Mesenchymal stem cell (in vitro differentiated cells and primary cell): ENCODE results near the gene NR2F2.
A peak's percentile ranks its signal among the peaks of the same experiment; 100 is the strongest.

Experiments
- DNase-seq: peaks from one replicate; pipeline ENCODE4 v3.0.0-alpha.2; 2013
- H2AFZ ChIP-seq: one replicate; pipeline ENCODE4 v1.6.1; 2013; ENCODE audit warnings: low read depth, mild to moderate bottlenecking, control low read depth, inconsistent platforms, low read length, moderate library complexity
- H2AK5ac ChIP-seq: 2 replicates; pipeline ENCODE4 v1.6.1; 2013; ENCODE audit warnings: low read length, moderate library complexity, mild to moderate bottlenecking, inconsistent platforms; ENCODE audit not compliant: severe bottlenecking
- H2BK120ac ChIP-seq: one replicate; pipeline ENCODE4 v1.6.1; 2013; ENCODE audit warnings: low read depth, mild to moderate bottlenecking, inconsistent platforms, low read length, moderate library complexity
- H2BK12ac ChIP-seq, 2 experiments: one replicate each; pipeline ENCODE4 v1.6.1; 2013; ENCODE audit warnings: inconsistent platforms in 2 of 2, low read length in 2 of 2, mild to moderate bottlenecking in 2 of 2, moderate library complexity in 2 of 2, control low read depth in 1 of 2
- H2BK15ac ChIP-seq: one replicate; pipeline ENCODE4 v1.6.1; 2013; ENCODE audit warnings: mild to moderate bottlenecking, low read depth, inconsistent platforms; ENCODE audit not compliant: poor library complexity, severe bottlenecking
- H2BK5ac ChIP-seq: 2 replicates; pipeline ENCODE4 v1.6.1; 2013; ENCODE audit warnings: low read depth, mild to moderate bottlenecking, low read length, control low read depth, inconsistent platforms; ENCODE audit not compliant: poor library complexity, severe bottlenecking
- H3K14ac ChIP-seq, 2 experiments: one replicate each; pipeline ENCODE4 v1.6.1; 2013; ENCODE audit warnings: inconsistent platforms in 2 of 2, low read length in 2 of 2, control low read depth in 1 of 2, mild to moderate bottlenecking in 1 of 2, moderate library complexity in 1 of 2
- H3K18ac ChIP-seq, 2 experiments: one replicate each; pipeline ENCODE4 v1.6.1; 2013; ENCODE audit warnings: inconsistent platforms in 2 of 2, low read length in 2 of 2, control low read depth in 1 of 2, low read depth in 1 of 2, mild to moderate bottlenecking in 1 of 2
- H3K23ac ChIP-seq, 2 experiments: one replicate each; pipeline ENCODE4 v1.6.1; 2013; ENCODE audit warnings: inconsistent platforms in 2 of 2, low read length in 2 of 2, mild to moderate bottlenecking in 2 of 2, moderate library complexity in 2 of 2, control low read depth in 1 of 2
- H3K27ac ChIP-seq: 2 replicates; pipeline ENCODE4 v1.5.1; 2013; ENCODE audit warnings: mild to moderate bottlenecking, moderate library complexity, low read length, control low read depth, inconsistent platforms; ENCODE audit not compliant: poor library complexity, severe bottlenecking
- H3K27me3 ChIP-seq, 2 experiments: 2 replicates each; pipeline versions ENCODE4 v1.6.1 to v1.7.0; 2013; ENCODE audit warnings: low read length in 2 of 2, mild to moderate bottlenecking in 2 of 2, moderate library complexity in 2 of 2, control low read depth in 1 of 2, inconsistent platforms in 1 of 2; ENCODE audit not compliant: control insufficient read depth in 1 of 2, insufficient read depth in 1 of 2
- H3K36me3 ChIP-seq, 2 experiments: 2 replicates each; pipeline versions ENCODE4 v1.6.1 to v1.7.0; 2013; ENCODE audit warnings: low read length in 2 of 2, control low read depth in 1 of 2, inconsistent platforms in 1 of 2, low read depth in 1 of 2, mild to moderate bottlenecking in 1 of 2; ENCODE audit not compliant: insufficient read depth in 2 of 2, control insufficient read depth in 1 of 2
- H3K4ac ChIP-seq, 2 experiments: one replicate each; pipeline ENCODE4 v1.6.1; 2013; ENCODE audit warnings: inconsistent platforms in 2 of 2, low read length in 2 of 2, mild to moderate bottlenecking in 2 of 2, moderate library complexity in 2 of 2, control low read depth in 1 of 2, low read depth in 1 of 2
- H3K4me1 ChIP-seq: 2 replicates; pipeline ENCODE4 v1.6.1; 2013; ENCODE audit warnings: low read depth, low read length, control low read depth; ENCODE audit not compliant: control insufficient read depth, insufficient read depth
- H3K4me2 ChIP-seq: 2 replicates; pipeline ENCODE4 v1.6.1; 2013; ENCODE audit warnings: low read length, mild to moderate bottlenecking, inconsistent platforms; ENCODE audit not compliant: poor library complexity, severe bottlenecking
- H3K4me3 ChIP-seq, 2 experiments: 2 replicates each; pipeline versions ENCODE4 v1.5.1 to v1.7.0; 2013; ENCODE audit warnings: low read length in 2 of 2, mild to moderate bottlenecking in 2 of 2, control low read depth in 1 of 2, low read depth in 1 of 2; ENCODE audit not compliant: insufficient read depth in 1 of 2
- H3K79me1 ChIP-seq: replicated peaks from 2 replicates; pipeline ENCODE4 v1.6.1; 2013; ENCODE audit warnings: mild to moderate bottlenecking, control low read depth, low read length, inconsistent platforms; ENCODE audit not compliant: poor library complexity, severe bottlenecking
- H3K9ac ChIP-seq: 2 replicates; pipeline ENCODE4 v1.7.0; 2013; ENCODE audit warnings: mild to moderate bottlenecking, low read length, moderate library complexity
- H3K9me3 ChIP-seq: 2 replicates; pipeline ENCODE4 v1.7.0; 2013; ENCODE audit warnings: mild to moderate bottlenecking, low read length; ENCODE audit not compliant: control insufficient read depth
- H4K8ac ChIP-seq: one replicate; pipeline ENCODE4 v1.6.1; 2013; ENCODE audit warnings: inconsistent platforms, mild to moderate bottlenecking, low read length, moderate library complexity
- H4K91ac ChIP-seq: one replicate; pipeline ENCODE4 v1.6.1; 2013; ENCODE audit warnings: mild to moderate bottlenecking, low read length, inconsistent platforms
- WGBS: methylation state at CpG from one replicate; pipeline ENCODE4 v1.1.7; 2013; ENCODE audit warnings: mixed read lengths; 5-methylcytosine and 5-hydroxymethylcytosine counted together

NR2F2 gene

DNA sequence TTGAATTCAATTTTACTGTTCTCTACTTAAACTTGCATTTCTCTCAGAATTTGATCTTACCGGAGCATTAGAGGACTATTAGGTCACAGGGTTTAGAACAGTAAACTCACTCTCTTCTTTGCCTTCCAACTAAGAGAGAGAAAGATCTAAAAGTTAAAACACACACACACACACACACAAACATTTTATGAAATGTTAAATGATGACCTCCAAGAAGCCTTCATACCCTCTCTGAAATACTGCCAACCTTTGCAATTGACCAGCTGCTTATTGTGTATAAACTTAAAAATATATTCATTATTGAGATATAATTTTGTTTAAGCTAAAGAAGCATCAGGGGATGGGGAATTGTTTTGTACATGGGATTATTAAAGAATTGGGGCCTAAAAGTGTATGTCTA is 15.5 kb upstream of the NR2F2 start:
- Histone ChIP-seq H3K23ac (no peak overlapping the region), H3K4me1 (peaks cover 2% of the 10 kb centered on the region), H2AFZ (no peak overlapping the region), H3K9me3 (no peaks in the 10 kb centered on the region), H3K9ac (no peak overlapping the region), H2BK12ac (no peak overlapping the region), H3K27me3 (no peaks in the 10 kb centered on the region), H2BK5ac (no peak overlapping the region), H3K79me1 (peaks cover 12% of the 10 kb centered on the region), H3K36me3 (no peaks in the 10 kb centered on the region), H2BK15ac (no peak overlapping the region), H3K4ac (no peak overlapping the region), H2BK120ac (no peak overlapping the region), H3K27ac (no peak overlapping the region), H2AK5ac (no peak overlapping the region), H3K4me2 (no peak overlapping the region), H4K8ac (no peak overlapping the region), H3K4me3 (no peak overlapping the region), H4K91ac (no peak overlapping the region), H3K18ac (no peak overlapping the region), H3K14ac (no peak overlapping the region)
- WGBS, result 80% methylated on average over 1 of the region's 1 CpG
- no peak for DNase-seq

DNA sequence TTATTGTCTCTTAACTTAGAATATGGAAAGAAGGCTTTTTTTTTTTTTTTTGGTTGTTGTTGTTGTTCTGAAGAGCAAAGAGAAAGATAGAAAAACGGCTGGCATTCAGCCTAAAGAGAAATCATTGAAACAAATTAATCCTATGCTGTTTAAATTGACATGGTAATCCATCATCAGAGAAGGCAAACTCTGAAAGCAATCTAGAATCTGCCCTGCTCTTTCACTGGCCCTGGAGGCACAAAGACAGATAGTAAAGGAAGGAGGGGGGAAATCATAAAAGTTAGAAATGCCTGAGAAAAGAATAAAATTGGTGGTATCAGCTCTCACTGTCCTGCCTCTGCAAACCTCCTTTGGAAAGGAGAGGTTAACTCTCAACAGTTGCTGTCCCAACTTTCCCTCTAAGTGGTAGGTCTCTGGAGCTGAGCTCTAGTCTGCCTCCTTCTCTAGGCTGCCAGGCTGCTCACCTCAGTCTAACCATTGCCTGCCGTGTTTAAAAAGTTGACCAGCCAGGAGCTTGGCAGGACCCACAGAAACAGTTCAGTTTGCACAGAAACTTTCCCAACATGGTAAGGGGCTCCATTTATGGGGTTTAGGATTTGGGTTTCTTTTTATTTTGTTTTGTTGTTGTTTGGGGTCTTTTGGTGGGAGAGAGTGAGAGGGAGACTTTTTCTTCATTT is 13.4 kb upstream of the NR2F2 start:
- Histone ChIP-seq H4K8ac (no peak overlapping the region), H3K14ac (no peak overlapping the region), H3K18ac (no peak overlapping the region), H3K27ac (no peak overlapping the region), H2AK5ac (no peak overlapping the region), H4K91ac (no peak overlapping the region), H3K27me3 (no peaks in the 10 kb centered on the region), H3K4me2 (peak overlapping the region; percentile 18), H3K23ac (no peak overlapping the region), H2BK5ac (peak overlapping the region; percentile 39), H3K4me1 (peaks cover 7% of the 10 kb centered on the region), H2BK12ac (no peak overlapping the region), H3K4me3 (no peak overlapping the region), H3K4ac (no peak overlapping the region), H2BK15ac (no peak overlapping the region), H3K9me3 (no peaks in the 10 kb centered on the region), H3K9ac (no peak overlapping the region), H2AFZ (no peak overlapping the region), H3K79me1 (peaks cover 10% of the 10 kb centered on the region), H2BK120ac (no peak overlapping the region), H3K36me3 (no peaks in the 10 kb centered on the region)
- no peak for DNase-seq
- WGBS, result 57% methylated on average over 1 of the region's 2 CpGs

DNA sequence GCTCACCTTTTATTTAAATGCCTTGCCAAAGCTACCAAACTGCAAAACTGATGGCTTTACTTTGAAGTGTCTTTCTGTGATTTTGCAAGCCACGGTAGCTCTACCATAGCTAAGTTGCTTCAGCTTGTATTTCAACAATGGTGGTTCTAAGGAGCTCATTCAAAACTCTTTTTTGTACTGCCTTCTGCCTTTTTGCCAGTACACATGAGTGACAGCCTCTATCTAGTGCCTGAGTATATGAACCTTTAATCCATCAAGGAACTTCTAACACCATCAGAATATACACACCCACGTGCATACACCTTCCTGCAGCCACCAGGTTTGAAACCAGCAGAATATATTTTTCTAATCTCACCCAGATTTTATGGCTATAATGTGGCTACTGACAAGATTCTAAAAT is 10.4 kb upstream of the NR2F2 start:
- peaks cover 25% of the 10 kb centered on the region for H3K4me1 ChIP-seq
- H3K27ac ChIP-seq, result no peak overlapping the region
- H2BK15ac ChIP-seq, result no peak overlapping the region
- H3K4me2 ChIP-seq, result no peak overlapping the region
- no peaks in the 10 kb centered on the region for H3K36me3 ChIP-seq
- no peak overlapping the region for H4K8ac ChIP-seq
- peaks cover 5% of the 10 kb centered on the region for H3K79me1 ChIP-seq
- H3K4me3 ChIP-seq, result no peak overlapping the region
- H3K9me3 ChIP-seq, result no peaks in the 10 kb centered on the region
- WGBS, result 91% methylated on average over 2 of the region's 2 CpGs
- no peak overlapping the region for H2BK120ac ChIP-seq
- no peak for DNase-seq
- H4K91ac ChIP-seq, result no peak overlapping the region
- no peak overlapping the region for H3K18ac ChIP-seq
- no peak overlapping the region for H2AFZ ChIP-seq
- H2BK12ac ChIP-seq, result peak overlapping the region in 1 of 2 experiments; percentile 22
- H3K4ac ChIP-seq, result no peak overlapping the region
- no peak overlapping the region for H3K23ac ChIP-seq
- no peaks in the 10 kb centered on the region for H3K27me3 ChIP-seq
- H3K14ac ChIP-seq, result no peak overlapping the region
- peak overlapping the region; percentile 59 for H2AK5ac ChIP-seq
- H2BK5ac ChIP-seq, result no peak overlapping the region
- H3K9ac ChIP-seq, result no peak overlapping the region

DNA sequence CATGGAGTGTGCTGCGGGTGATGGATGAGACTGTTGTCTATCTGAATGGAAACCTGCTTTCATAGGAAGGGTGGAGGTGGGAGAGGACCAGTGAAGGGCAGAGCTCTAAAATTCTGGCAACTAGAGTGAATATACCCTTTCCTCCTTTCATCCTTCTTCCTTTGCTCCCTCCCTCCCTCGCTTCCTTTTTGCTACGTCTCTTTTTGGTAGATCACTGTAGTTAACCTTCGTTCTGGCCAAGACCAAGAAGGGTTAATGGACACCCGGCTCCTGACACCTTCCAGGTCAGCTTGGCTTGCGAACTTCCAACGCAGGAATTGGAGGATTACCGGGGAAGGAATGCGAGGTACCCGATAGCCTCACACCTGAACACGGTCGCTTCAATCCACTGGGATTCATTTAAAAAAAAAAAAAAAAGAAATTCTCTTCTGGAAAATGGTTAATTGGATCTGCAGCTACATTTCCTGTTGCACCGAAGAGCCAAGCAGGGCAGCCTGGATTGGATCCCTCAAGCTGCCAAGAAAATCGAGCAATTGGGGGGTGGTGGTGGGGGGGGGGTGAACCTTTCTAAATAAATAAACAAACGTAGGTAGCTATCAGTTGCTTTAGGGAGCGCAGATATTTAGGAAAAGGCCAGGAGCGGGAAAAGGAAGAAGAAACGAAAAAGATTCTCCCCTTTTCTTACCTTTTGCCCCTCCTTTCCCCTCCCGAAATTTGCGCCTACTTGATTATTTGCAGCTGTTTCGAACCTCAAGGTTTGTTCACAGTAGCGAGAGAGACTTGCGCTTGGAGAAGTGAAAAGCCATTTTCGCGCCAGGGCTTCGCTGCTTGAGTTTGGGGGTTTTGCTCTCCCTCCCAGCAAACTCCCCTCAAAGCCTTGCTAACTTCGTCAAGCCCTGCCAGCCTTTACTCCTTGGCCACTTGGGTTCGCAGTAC is 9.5 kb upstream of the NR2F2 start:
- DNase-seq, result peak; percentile 6
- no peaks in the 10 kb centered on the region for H3K9me3 ChIP-seq
- peak overlapping the region; percentile 88 for H3K4me2 ChIP-seq
- peak overlapping the region; percentile 56 to 74 for H3K4me3 ChIP-seq
- H3K79me1 ChIP-seq, result peaks cover 2% of the 10 kb centered on the region
- peak overlapping the region; percentile 85 for H4K8ac ChIP-seq
- H3K9ac ChIP-seq, result peak overlapping the region; percentile 86
- H3K4ac ChIP-seq, result peak overlapping the region in 1 of 2 experiments; percentile 71
- H3K36me3 ChIP-seq, result no peaks in the 10 kb centered on the region
- no peaks in the 10 kb centered on the region for H3K27me3 ChIP-seq
- H3K27ac ChIP-seq, result peak overlapping the region; percentile 69
- peak overlapping the region; percentile 83 for H2BK5ac ChIP-seq
- H2BK12ac ChIP-seq, result peak overlapping the region in 1 of 2 experiments; percentile 70
- peak overlapping the region; percentile 54 for H2BK120ac ChIP-seq
- peak overlapping the region; percentile 87 to 97 for H3K18ac ChIP-seq
- H4K91ac ChIP-seq, result peak overlapping the region; percentile 60
- peaks cover 25% of the 10 kb centered on the region for H3K4me1 ChIP-seq
- H2AK5ac ChIP-seq, result peak overlapping the region; percentile 14
- peak overlapping the region; percentile 82 for H2BK15ac ChIP-seq
- H3K14ac ChIP-seq, result peak overlapping the region in 1 of 2 experiments; percentile 35
- no peak overlapping the region for H2AFZ ChIP-seq
- 17% methylated on average over 21 of the region's 28 CpGs for WGBS
- peak overlapping the region in 1 of 2 experiments; percentile 34 for H3K23ac ChIP-seq
